ENCODE data around the gene ARGLU1. TPM values are rescaled to one million over a fixed set of nuclear protein-coding genes. Genes with fewer than 3 reads are reported as not detected.

The ARGLU1 gene
- total RNA-seq, 1 donor from 2014 or later = 242 TPM

DNA sequence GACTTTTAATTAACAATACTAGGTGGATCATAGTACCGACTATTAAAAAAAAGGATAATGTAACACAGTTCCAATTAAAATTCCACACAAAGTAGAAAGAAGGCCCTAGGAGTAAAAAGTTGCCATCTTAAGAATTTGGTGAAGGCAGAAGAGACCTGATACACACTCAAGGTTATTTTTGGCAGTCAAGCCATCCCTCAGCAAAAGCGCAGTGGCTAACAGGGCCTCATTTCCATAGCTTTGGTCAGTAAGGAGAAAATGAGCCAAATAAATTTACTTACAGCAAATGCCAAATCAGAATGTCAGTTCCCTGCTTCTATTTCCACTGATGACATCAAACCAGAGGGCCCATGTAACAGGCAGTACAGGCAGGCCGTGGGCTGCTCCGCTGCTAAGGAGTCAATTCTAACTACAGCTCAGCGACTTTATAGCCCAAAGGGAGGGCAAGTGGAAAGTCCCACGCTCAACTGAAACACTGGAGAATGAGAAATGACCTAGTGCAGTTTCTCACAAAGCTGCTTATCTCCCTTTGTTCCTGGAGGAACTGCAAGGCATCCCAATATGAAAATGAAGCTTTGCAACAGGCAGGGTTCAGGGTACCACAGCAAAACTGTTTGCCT lies 6.3 kb downstream of the ARGLU1 start:
- Mint-ChIP-seq H3K27me3 (ENCODE audit: unreplicated experiment) (peaks cover 12% of the 10 kb centered on the region), H3K4me1 (ENCODE audit: unreplicated experiment) (peaks cover 51% of the 10 kb centered on the region), H3K4me3 (ENCODE audit: unreplicated experiment) (peak overlapping the region; percentile 86), H3K27ac (ENCODE audit: unreplicated experiment) (peak overlapping the region; percentile 33), H3K9me3 (ENCODE audit: unreplicated experiment) (no peaks in the 10 kb centered on the region), H3K36me3 (ENCODE audit: low read depth, unreplicated experiment) (peaks cover 30% of the 10 kb centered on the region)
- no peak for TF ChIP-seq CTCF (IDR thresholded peaks at IDR 0.05; ENCODE audit: unreplicated experiment)
- DNase-seq (ENCODE audit: low spot score) = no peak

GRCh38 chr13:106560821-106561220 lies 7.1 kb downstream of the ARGLU1 start:
- Mint-ChIP-seq H3K4me1 (ENCODE audit: unreplicated experiment) (peaks cover 42% of the 10 kb centered on the region), H3K36me3 (ENCODE audit: low read depth, unreplicated experiment) (peaks cover 32% of the 10 kb centered on the region), H3K27ac (ENCODE audit: unreplicated experiment) (no peak overlapping the region), H3K9me3 (ENCODE audit: unreplicated experiment) (no peaks in the 10 kb centered on the region), H3K27me3 (ENCODE audit: unreplicated experiment) (peaks cover 8% of the 10 kb centered on the region), H3K4me3 (ENCODE audit: unreplicated experiment) (peak overlapping the region; percentile 86)
- DNase-seq (ENCODE audit: low spot score) = no peak
- TF ChIP-seq CTCF (IDR thresholded peaks at IDR 0.05; ENCODE audit: unreplicated experiment) = no peak

GRCh38 chr13:106558527-106558926 lies 9.4 kb downstream of the ARGLU1 start:
- no peak overlapping the region for H3K27ac Mint-ChIP-seq (ENCODE audit: unreplicated experiment)
- DNase-seq (ENCODE audit: low spot score) = no peak
- peak overlapping the region; percentile 20 for H3K4me3 Mint-ChIP-seq (ENCODE audit: unreplicated experiment)
- TF ChIP-seq CTCF (IDR thresholded peaks at IDR 0.05; ENCODE audit: unreplicated experiment) = no peak
- peaks cover 52% of the 10 kb centered on the region for H3K36me3 Mint-ChIP-seq (ENCODE audit: low read depth, unreplicated experiment)
- no peaks in the 10 kb centered on the region for H3K27me3 Mint-ChIP-seq (ENCODE audit: unreplicated experiment)
- H3K4me1 Mint-ChIP-seq (ENCODE audit: unreplicated experiment) = peaks cover 26% of the 10 kb centered on the region
- H3K9me3 Mint-ChIP-seq (ENCODE audit: unreplicated experiment) = no peaks in the 10 kb centered on the region

- peak overlapping the region; percentile 29 for H3K4me3 Mint-ChIP-seq (ENCODE audit: unreplicated experiment)
- DNase-seq (ENCODE audit: low spot score) = no peak
- no peaks in the 10 kb centered on the region for H3K9me3 Mint-ChIP-seq (ENCODE audit: unreplicated experiment)
- H3K36me3 Mint-ChIP-seq (ENCODE audit: low read depth, unreplicated experiment) = peaks cover 61% of the 10 kb centered on the region
- peaks cover 15% of the 10 kb centered on the region for H3K4me1 Mint-ChIP-seq (ENCODE audit: unreplicated experiment)
- TF ChIP-seq CTCF (IDR thresholded peaks at IDR 0.05; ENCODE audit: unreplicated experiment) = no peak
- peak overlapping the region; percentile 11 for H3K27ac Mint-ChIP-seq (ENCODE audit: unreplicated experiment)
- no peaks in the 10 kb centered on the region for H3K27me3 Mint-ChIP-seq (ENCODE audit: unreplicated experiment)
These were observed 12.2 kb downstream of the ARGLU1 start for GRCh38 chr13:106555631-106556328.

- TF ChIP-seq CTCF (IDR thresholded peaks at IDR 0.05; ENCODE audit: unreplicated experiment) = no peak
- Mint-ChIP-seq H3K4me1 (ENCODE audit: unreplicated experiment) (peaks cover 23% of the 10 kb centered on the region), H3K27ac (ENCODE audit: unreplicated experiment) (no peak overlapping the region), H3K4me3 (ENCODE audit: unreplicated experiment) (peak overlapping the region; percentile 53), H3K27me3 (ENCODE audit: unreplicated experiment) (no peaks in the 10 kb centered on the region), H3K9me3 (ENCODE audit: unreplicated experiment) (no peaks in the 10 kb centered on the region), H3K36me3 (ENCODE audit: low read depth, unreplicated experiment) (peaks cover 54% of the 10 kb centered on the region)
- no peak for DNase-seq (ENCODE audit: low spot score)
These were observed 16.2 kb downstream of the ARGLU1 start for GRCh38 chr13:106551751-106552150.
